Spleen (tissue), 7 donors: ENCODE results near the gene HSD11B1L.

Experiments
- CTCF ChIP-seq, 11 experiments: fragments of 200-600 bp in 7 of 11; fragments of 450-650 bp in 4 of 11; sonication (generic) in 4 of 11; IDR thresholded peaks in 8 of 11; conservative IDR thresholded peaks in 3 of 11; 1 replicate in 7 of 11; 2 replicates in 4 of 11; pipeline versions ENCODE4 v1.4.0 to v1.8.0; 2016 to 2021; ENCODE audit warnings: antibody characterized with exemption in 11 of 11, inconsistent platforms in 4 of 11, mild to moderate bottlenecking in 1 of 11
- POLR2A ChIP-seq, 3 donors: fragments of 450-650 bp; IDR thresholded peaks; one replicate each; pipeline ENCODE4 v1.5.1; 2017; ENCODE audit warnings: antibody characterized with exemption in 3 of 3, mild to moderate bottlenecking in 1 of 3
- POLR2AphosphoS5 ChIP-seq, 3 donors: sonication (generic); formaldehyde crosslinking; IDR thresholded peaks; one replicate each; pipeline ENCODE4 v1.5.1; 2017; ENCODE audit warnings: antibody characterized with exemption in 3 of 3
- donor health status: DM: no; HTN: no; CAD: no; lungs with moderate emphysema.
- donor health status: DM: no; HTN: no; CAD: no.
- donor health status: DM: no; HTN: no; CAD: no.

DNA sequence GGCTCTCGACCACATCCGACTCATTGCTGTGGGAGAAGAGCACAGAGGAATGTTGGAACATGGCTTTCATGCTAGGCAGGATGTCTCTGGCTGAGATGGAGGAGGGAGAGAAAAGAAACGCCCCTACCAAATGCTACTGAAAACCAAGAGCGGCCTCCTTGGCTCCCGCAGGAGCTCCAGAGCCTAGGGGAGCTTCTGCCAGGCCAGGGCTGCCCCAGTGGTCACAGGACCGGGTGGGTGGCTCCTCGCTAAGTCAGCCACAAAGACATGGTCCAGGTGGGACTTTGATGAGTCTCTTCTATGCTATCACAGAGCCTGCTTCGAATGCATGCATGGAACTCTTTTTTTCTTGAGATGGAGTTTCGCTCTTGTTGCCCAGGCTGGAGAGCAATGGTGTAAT, 32.4 kb downstream of the HSD11B1L start:
- TF ChIP-seq POLR2AphosphoS5 (IDR thresholded peaks at IDR 0.05), result no peak
- no peak for TF ChIP-seq CTCF (IDR thresholded peaks at IDR 0.05 in 8 of 11, conservative IDR thresholded peaks at IDR 0.05 in 3 of 11)
- TF ChIP-seq POLR2A (IDR thresholded peaks at IDR 0.05), result no peak
